IPS-20b (cell line): Measurements from ENCODE around the gene S100A7A.

Source experiments
- H3K27ac ChIP-seq: one replicate; pipeline ENCODE4 v1.5.1; 2013; ENCODE audit warnings: low read length
- H3K27me3 ChIP-seq: 2 replicates; pipeline ENCODE4 v1.6.1; 2013; ENCODE audit warnings: mild to moderate bottlenecking, low read length, inconsistent platforms; ENCODE audit not compliant: insufficient read depth
- H3K36me3 ChIP-seq: 2 replicates; pipeline ENCODE4 v1.6.1; 2013; ENCODE audit warnings: low read depth, mild to moderate bottlenecking, inconsistent platforms, low read length, moderate library complexity; ENCODE audit not compliant: insufficient read depth
- H3K4me1 ChIP-seq: 2 replicates; pipeline ENCODE4 v1.6.1; 2013; ENCODE audit warnings: mild to moderate bottlenecking, control low read depth, inconsistent platforms, low read length, moderate library complexity; ENCODE audit not compliant: insufficient read depth
- H3K4me3 ChIP-seq: 2 replicates; pipeline ENCODE4 v1.5.1; 2013; ENCODE audit warnings: mild to moderate bottlenecking, low read length, inconsistent platforms
- H3K9ac ChIP-seq: 2 replicates; pipeline ENCODE4 v1.6.1; 2013; ENCODE audit warnings: low read depth, mild to moderate bottlenecking, inconsistent platforms, low read length, moderate library complexity
- H3K9me3 ChIP-seq: 2 replicates; pipeline ENCODE4 v1.6.1; 2013; ENCODE audit warnings: mild to moderate bottlenecking, low read depth, low read length, inconsistent platforms; ENCODE audit not compliant: insufficient read depth

Gene S100A7A

DNA sequence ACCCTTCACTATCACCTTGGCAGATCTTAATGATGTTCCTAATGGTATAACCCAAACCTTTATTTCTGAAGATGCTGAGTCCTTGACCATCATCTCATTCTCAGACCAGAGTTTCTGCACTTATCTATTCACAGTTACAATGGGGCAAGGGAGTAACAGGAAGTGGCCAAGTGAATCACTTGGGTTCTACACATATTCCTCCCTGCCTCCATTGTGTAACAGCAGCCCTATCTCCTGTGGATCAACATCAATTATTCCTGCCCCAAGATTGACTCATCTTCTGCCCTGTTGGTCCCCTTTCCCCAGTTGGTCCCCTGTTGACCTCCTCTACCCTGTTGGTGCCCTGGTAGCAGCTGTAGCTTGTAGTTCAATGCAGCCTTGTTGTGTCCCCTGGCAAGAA is 54.4 kb downstream of the S100A7A start:
- H3K27ac ChIP-seq, result no peak overlapping the region

More for the DNA sequence above, 54.4 kb downstream of the S100A7A start:
- peaks cover 5% of the 10 kb centered on the region; the same call in 1 of the 2 replicates for H3K4me1 ChIP-seq
- H3K4me3 ChIP-seq, result no peak overlapping the region
- H3K9me3 ChIP-seq, result peaks cover 16% of the 10 kb centered on the region
- H3K9ac ChIP-seq, result no peak overlapping the region
- no peaks in the 10 kb centered on the region for H3K36me3 ChIP-seq
- H3K27me3 ChIP-seq, result no peaks in the 10 kb centered on the region
